HG03442 (cell line): ENCODE data around the gene FSTL4.

Experiments used
- ATAC-seq: cut with Tn5 transposase; IDR thresholded peaks from one replicate; pipeline ENCODE4 v1.9.1; 2021; ENCODE audit warnings: mild to moderate bottlenecking, moderate library complexity; ENCODE audit not compliant: unreplicated experiment

The FSTL4 gene

GRCh38 chr5:133332439-133333024 lies 279.8 kb downstream of the FSTL4 start:
- ATAC-seq, result no peak

GRCh38 chr5:133331941-133332340 lies 280.4 kb downstream of the FSTL4 start:
- no peak for ATAC-seq

- ATAC-seq, result no peak
These were observed 281.4 kb downstream of the FSTL4 start for GRCh38 chr5:133330956-133331355.

GRCh38 chr5:133328800-133329199 lies 283.5 kb downstream of the FSTL4 start:
- ATAC-seq, result no peak

- ATAC-seq, result no peak
These were observed 284.4 kb downstream of the FSTL4 start for GRCh38 chr5:133327946-133328401.

- ATAC-seq, result no peak
These were observed 286.0 kb downstream of the FSTL4 start for GRCh38 chr5:133326361-133326760.

GRCh38 chr5:133325864-133326263 lies 286.5 kb downstream of the FSTL4 start:
- ATAC-seq, result no peak

GRCh38 chr5:133324926-133325325 lies 287.4 kb downstream of the FSTL4 start:
- no peak for ATAC-seq

GRCh38 chr5:133323494-133324457 lies 288.6 kb downstream of the FSTL4 start:
- ATAC-seq, result no peak

GRCh38 chr5:133322743-133323142 lies 289.6 kb downstream of the FSTL4 start:
- ATAC-seq, result no peak

GRCh38 chr5:133321833-133322420 lies 290.4 kb downstream of the FSTL4 start:
- ATAC-seq, result no peak

GRCh38 chr5:133321286-133321832 lies 291.0 kb downstream of the FSTL4 start:
- no peak for ATAC-seq

- ATAC-seq, result no peak
These were observed 292.3 kb downstream of the FSTL4 start for GRCh38 chr5:133319905-133320520.

GRCh38 chr5:133319244-133319643 lies 293.1 kb downstream of the FSTL4 start:
- no peak for ATAC-seq

- ATAC-seq, result no peak
These were observed 294.8 kb downstream of the FSTL4 start for GRCh38 chr5:133317558-133317957.

GRCh38 chr5:133316346-133317343 lies 295.7 kb downstream of the FSTL4 start:
- no peak for ATAC-seq

GRCh38 chr5:133314086-133314485 lies 298.3 kb downstream of the FSTL4 start:
- ATAC-seq, result no peak

GRCh38 chr5:133311176-133311575 lies 301.2 kb downstream of the FSTL4 start:
- ATAC-seq, result no peak

GRCh38 chr5:133309984-133310621 lies 302.2 kb downstream of the FSTL4 start:
- ATAC-seq, result no peak
